ENCODE results near the gene PKP3. TPM values are rescaled to one million over a fixed set of nuclear protein-coding genes. Genes with fewer than 3 reads are reported as not detected.

Gene PKP3
- total RNA-seq, 1 experiment from 2014 or later, result 177 TPM

- no peaks in the 10 kb centered on the region for H3K27me3 Mint-ChIP-seq (ENCODE audit: insufficient read depth, unreplicated experiment)
- H3K36me3 Mint-ChIP-seq (ENCODE audit: insufficient read depth, unreplicated experiment), result peaks cover 34% of the 10 kb centered on the region
- no peak for TF ChIP-seq CTCF (IDR thresholded peaks at IDR 0.05; ENCODE audit: unreplicated experiment)
- no peaks in the 10 kb centered on the region for H3K9me3 Mint-ChIP-seq (ENCODE audit: unreplicated experiment)
- H3K27ac Mint-ChIP-seq (ENCODE audit: low read depth, unreplicated experiment), result no peak overlapping the region
- no peak overlapping the region for H3K4me3 Mint-ChIP-seq (ENCODE audit: unreplicated experiment)
- no peaks in the 10 kb centered on the region for H3K4me1 Mint-ChIP-seq (ENCODE audit: insufficient read depth, unreplicated experiment)
- DNase-seq (ENCODE audit: unreplicated experiment), result no peak
- POLR2A ChIA-PET, result no interaction called here
- no TSS peak for BruUV-seq (replicated peaks)
- CTCF ChIA-PET, result interaction anchor here (0.7 to 0.8 kb wide), 2 partner anchors 10 to 16 kb away, joined by 3 read pairs; no protein-coding TSS in a partner anchor
- intact Hi-C loops (cut with micrococcal nuclease), result no loop called here
These were observed 13.5 kb upstream of the PKP3 start for GRCh38 chr11:380491-380890.

GRCh38 chr11:380996-381395 lies 13.0 kb upstream of the PKP3 start:
- no peak for TF ChIP-seq CTCF (IDR thresholded peaks at IDR 0.05; ENCODE audit: unreplicated experiment)
- no peaks in the 10 kb centered on the region for H3K27me3 Mint-ChIP-seq (ENCODE audit: insufficient read depth, unreplicated experiment)
- no peak for DNase-seq (ENCODE audit: unreplicated experiment)
- H3K36me3 Mint-ChIP-seq (ENCODE audit: insufficient read depth, unreplicated experiment), result peaks cover 34% of the 10 kb centered on the region
- intact Hi-C loops (cut with micrococcal nuclease), result no loop called here
- no peak overlapping the region for H3K4me3 Mint-ChIP-seq (ENCODE audit: unreplicated experiment)
- POLR2A ChIA-PET, result interaction anchor here (0.7 kb wide), 1 partner anchor 42 kb away, joined by 3 read pairs; no protein-coding TSS in a partner anchor
- no peak overlapping the region for H3K27ac Mint-ChIP-seq (ENCODE audit: low read depth, unreplicated experiment)
- H3K4me1 Mint-ChIP-seq (ENCODE audit: insufficient read depth, unreplicated experiment), result no peaks in the 10 kb centered on the region
- CTCF ChIA-PET, result interaction anchor here (0.7 kb wide), 1 partner anchor 9 kb away, joined by 3 read pairs; no protein-coding TSS in a partner anchor
- BruUV-seq (replicated peaks), result no TSS peak
- no peaks in the 10 kb centered on the region for H3K9me3 Mint-ChIP-seq (ENCODE audit: unreplicated experiment)

- no peak for TF ChIP-seq CTCF (IDR thresholded peaks at IDR 0.05; ENCODE audit: unreplicated experiment)
- no peaks in the 10 kb centered on the region for H3K9me3 Mint-ChIP-seq (ENCODE audit: unreplicated experiment)
- POLR2A ChIA-PET, result interaction anchor here (0.7 kb wide), 1 partner anchor 43 kb away, joined by 3 read pairs; no protein-coding TSS in a partner anchor
- peaks cover 34% of the 10 kb centered on the region for H3K36me3 Mint-ChIP-seq (ENCODE audit: insufficient read depth, unreplicated experiment)
- H3K4me3 Mint-ChIP-seq (ENCODE audit: unreplicated experiment), result no peak overlapping the region
- no peak for DNase-seq (ENCODE audit: unreplicated experiment)
- H3K27me3 Mint-ChIP-seq (ENCODE audit: insufficient read depth, unreplicated experiment), result no peaks in the 10 kb centered on the region
- H3K4me1 Mint-ChIP-seq (ENCODE audit: insufficient read depth, unreplicated experiment), result no peaks in the 10 kb centered on the region
- no peak overlapping the region for H3K27ac Mint-ChIP-seq (ENCODE audit: low read depth, unreplicated experiment)
- intact Hi-C loops (cut with micrococcal nuclease), result no loop called here
- CTCF ChIA-PET, result no interaction called here
- BruUV-seq (replicated peaks), result no TSS peak
These were observed 12.4 kb upstream of the PKP3 start for GRCh38 chr11:381501-382072.

GRCh38 chr11:382081-382629 lies 11.9 kb upstream of the PKP3 start:
- no peak overlapping the region for H3K27ac Mint-ChIP-seq (ENCODE audit: low read depth, unreplicated experiment)
- CTCF ChIA-PET, result interaction anchor here (1.3 kb wide), 1 partner anchor 66 kb away, joined by 4 read pairs; no protein-coding TSS in a partner anchor
- POLR2A ChIA-PET, result no interaction called here
- H3K27me3 Mint-ChIP-seq (ENCODE audit: insufficient read depth, unreplicated experiment), result no peaks in the 10 kb centered on the region
- no peaks in the 10 kb centered on the region for H3K4me1 Mint-ChIP-seq (ENCODE audit: insufficient read depth, unreplicated experiment)
- intact Hi-C loops (cut with micrococcal nuclease), result no loop called here
- no peak overlapping the region for H3K4me3 Mint-ChIP-seq (ENCODE audit: unreplicated experiment)
- no peaks in the 10 kb centered on the region for H3K9me3 Mint-ChIP-seq (ENCODE audit: unreplicated experiment)
- H3K36me3 Mint-ChIP-seq (ENCODE audit: insufficient read depth, unreplicated experiment), result peaks cover 34% of the 10 kb centered on the region
- DNase-seq (ENCODE audit: unreplicated experiment), result no peak
- TF ChIP-seq CTCF (IDR thresholded peaks at IDR 0.05; ENCODE audit: unreplicated experiment), result no peak
- BruUV-seq (replicated peaks), result no TSS peak
